DND-41 (cell line): ENCODE data around the gene NECAB3.

Experiments
- ATAC-seq: fragments of 200-7000 bp; cut with Tn5 transposase; 3 replicates; pipeline ENCODE4 v1.9.1; 2021; ENCODE audit warnings: low read depth; ENCODE audit not compliant: insufficient read depth
- DNase-seq: peaks from one replicate; pipeline ENCODE4 v3.0.0-alpha.2; 2020
- H2AFZ ChIP-seq: 2 replicates; pipeline ENCODE4 v1.6.0; 2012; ENCODE audit warnings: low read depth, low read length
- H3K27ac ChIP-seq: 2 replicates; pipeline ENCODE4 v1.5.1; 2012; ENCODE audit warnings: low read length, inconsistent platforms
- H3K27me3 ChIP-seq: fragments of 200-600 bp; sonication (generic); 2 replicates; pipeline ENCODE4 v1.6.0; 2012; ENCODE audit warnings: low read length, mild to moderate bottlenecking, inconsistent platforms; ENCODE audit not compliant: insufficient read depth, poor library complexity
- H3K36me3 ChIP-seq: 2 replicates; pipeline ENCODE4 v1.5.1; 2012; ENCODE audit warnings: low read length, inconsistent platforms; ENCODE audit not compliant: insufficient read depth
- H3K4me1 ChIP-seq: 2 replicates; pipeline ENCODE4 v1.5.1; 2012; ENCODE audit warnings: mild to moderate bottlenecking, low read length; ENCODE audit not compliant: insufficient read depth
- H3K4me2 ChIP-seq: 2 replicates; pipeline ENCODE4 v1.6.0; 2012; ENCODE audit warnings: mild to moderate bottlenecking, moderate library complexity, low read length, inconsistent platforms; ENCODE audit not compliant: insufficient read depth
- H3K4me3 ChIP-seq, 2 experiments: fragments of 200-600 bp in 1 of 2; shearing (Covaris generic) in 1 of 2; 2 replicates each; pipeline ENCODE4 v1.5.1; 2012 to 2016; ENCODE audit warnings: inconsistent platforms in 2 of 2, low read length in 2 of 2, mild to moderate bottlenecking in 2 of 2, low read depth in 1 of 2, moderate library complexity in 1 of 2
- H3K79me2 ChIP-seq: 2 replicates; pipeline ENCODE4 v1.6.0; 2012; ENCODE audit warnings: low read length, inconsistent platforms; ENCODE audit not compliant: insufficient read depth
- H3K9ac ChIP-seq: 2 replicates; pipeline ENCODE4 v1.6.0; 2012; ENCODE audit warnings: low read depth, mild to moderate bottlenecking, inconsistent platforms, low read length, moderate library complexity
- H3K9me3 ChIP-seq: 2 replicates; pipeline ENCODE4 v1.5.1; 2012; ENCODE audit warnings: low read length, moderate library complexity, mild to moderate bottlenecking, inconsistent platforms; ENCODE audit not compliant: insufficient read depth, severe bottlenecking
- H4K20me1 ChIP-seq: 2 replicates; pipeline ENCODE4 v1.6.0; 2012; ENCODE audit warnings: low read length; ENCODE audit not compliant: insufficient read depth
- CTCF ChIP-seq: IDR thresholded peaks from 2 replicates; pipeline ENCODE4 v1.5.1; 2012; ENCODE audit warnings: borderline replicate concordance, low read length, moderate library complexity, mild to moderate bottlenecking; ENCODE audit not compliant: poor library complexity, severe bottlenecking; ENCODE audit errors: extremely low read depth
- EZH2 ChIP-seq: IDR thresholded peaks from 3 replicates; pipeline ENCODE4 v1.6.1; 2012; ENCODE audit warnings: borderline replicate concordance, low read depth, mild to moderate bottlenecking, moderate library complexity, low read length, inconsistent platforms; ENCODE audit not compliant: severe bottlenecking

Gene NECAB3

GRCh38 chr20:33711446-33711738, 37.2 kb upstream of the NECAB3 start:
- Histone ChIP-seq H3K36me3 (peaks cover 41% of the 10 kb centered on the region), H2AFZ (no peak overlapping the region), H3K79me2 (0 out of 2 replicates have a peak, but pooled peaks cover 4% of the 10 kb centered on the region), H3K27me3 (no peaks in the 10 kb centered on the region), H3K4me3 (no peak overlapping the region), H3K9me3 (no peaks in the 10 kb centered on the region), H4K20me1 (no peaks in the 10 kb centered on the region), H3K27ac (no peak overlapping the region), H3K4me1 (no peaks in the 10 kb centered on the region), H3K9ac (no peak overlapping the region), H3K4me2 (no peak overlapping the region)
- no peak for TF ChIP-seq EZH2
- no peak for TF ChIP-seq CTCF
- DNase-seq: no peak
- ATAC-seq: no peak

- TF ChIP-seq EZH2 (no peak), CTCF (no peak)
- Histone ChIP-seq H3K79me2 (no peaks in the 10 kb centered on the region), H3K36me3 (peaks cover 43% of the 10 kb centered on the region), H3K9ac (no peak overlapping the region), H3K27me3 (no peaks in the 10 kb centered on the region), H3K4me3 (no peak overlapping the region), H2AFZ (no peak overlapping the region), H3K9me3 (no peaks in the 10 kb centered on the region), H4K20me1 (no peaks in the 10 kb centered on the region), H3K4me1 (no peaks in the 10 kb centered on the region), H3K4me2 (no peak overlapping the region), H3K27ac (no peak overlapping the region)
- ATAC-seq (no peak), DNase-seq (no peak)
These were observed 36.6 kb upstream of the NECAB3 start for GRCh38 chr20:33710681-33711445.

- Histone ChIP-seq H3K27ac (no peak overlapping the region), H3K36me3 (peaks cover 43% of the 10 kb centered on the region), H3K27me3 (no peaks in the 10 kb centered on the region), H3K4me3 (no peak overlapping the region), H4K20me1 (no peaks in the 10 kb centered on the region), H3K9me3 (no peaks in the 10 kb centered on the region), H3K9ac (no peak overlapping the region), H2AFZ (no peak overlapping the region), H3K4me2 (no peak overlapping the region), H3K79me2 (no peaks in the 10 kb centered on the region), H3K4me1 (no peaks in the 10 kb centered on the region)
- ATAC-seq: no peak
- DNase-seq: no peak
- TF ChIP-seq EZH2: no peak
- TF ChIP-seq CTCF: no peak
These were observed 35.8 kb upstream of the NECAB3 start for GRCh38 chr20:33709905-33710541.

GRCh38 chr20:33709398-33709797, 35.2 kb upstream of the NECAB3 start:
- DNase-seq: no peak
- no peaks in the 10 kb centered on the region for H3K4me1 ChIP-seq
- H3K27ac ChIP-seq: no peak overlapping the region
- H3K36me3 ChIP-seq: peaks cover 44% of the 10 kb centered on the region
- no peak overlapping the region for H3K9ac ChIP-seq
- ATAC-seq: no peak
- no peak overlapping the region for H2AFZ ChIP-seq
- no peak overlapping the region for H3K4me2 ChIP-seq
- no peak overlapping the region for H3K4me3 ChIP-seq
- H4K20me1 ChIP-seq: no peaks in the 10 kb centered on the region
- TF ChIP-seq EZH2: no peak
- TF ChIP-seq CTCF: no peak
- H3K79me2 ChIP-seq: no peaks in the 10 kb centered on the region
- H3K9me3 ChIP-seq: no peaks in the 10 kb centered on the region
- no peaks in the 10 kb centered on the region for H3K27me3 ChIP-seq
